ENCODE data around the gene INPP5A.

GRCh38 chr10:132549371-132549770 lies 11.8 kb downstream of the INPP5A start:
- TF ChIP-seq, protein P1, sequence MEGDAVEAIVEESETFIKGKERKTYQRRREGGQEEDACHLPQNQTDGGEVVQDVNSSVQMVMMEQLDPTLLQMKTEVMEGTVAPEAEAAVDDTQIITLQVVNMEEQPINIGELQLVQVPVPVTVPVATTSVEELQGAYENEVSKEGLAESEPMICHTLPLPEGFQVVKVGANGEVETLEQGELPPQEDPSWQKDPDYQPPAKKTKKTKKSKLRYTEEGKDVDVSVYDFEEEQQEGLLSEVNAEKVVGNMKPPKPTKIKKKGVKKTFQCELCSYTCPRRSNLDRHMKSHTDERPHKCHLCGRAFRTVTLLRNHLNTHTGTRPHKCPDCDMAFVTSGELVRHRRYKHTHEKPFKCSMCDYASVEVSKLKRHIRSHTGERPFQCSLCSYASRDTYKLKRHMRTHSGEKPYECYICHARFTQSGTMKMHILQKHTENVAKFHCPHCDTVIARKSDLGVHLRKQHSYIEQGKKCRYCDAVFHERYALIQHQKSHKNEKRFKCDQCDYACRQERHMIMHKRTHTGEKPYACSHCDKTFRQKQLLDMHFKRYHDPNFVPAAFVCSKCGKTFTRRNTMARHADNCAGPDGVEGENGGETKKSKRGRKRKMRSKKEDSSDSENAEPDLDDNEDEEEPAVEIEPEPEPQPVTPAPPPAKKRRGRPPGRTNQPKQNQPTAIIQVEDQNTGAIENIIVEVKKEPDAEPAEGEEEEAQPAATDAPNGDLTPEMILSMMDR (conservative IDR thresholded peaks at IDR 0.05): no peak
- TF ChIP-seq ZFX (IDR thresholded peaks at IDR 0.05): no peak
